HG03378 (cell line): Measurements from ENCODE around the gene NARF.

Experiments
- ATAC-seq: cut with Tn5 transposase; IDR thresholded peaks from one replicate; pipeline ENCODE4 v1.9.1; 2021; ENCODE audit warnings: mild to moderate bottlenecking, moderate library complexity; ENCODE audit not compliant: unreplicated experiment

Gene NARF

DNA sequence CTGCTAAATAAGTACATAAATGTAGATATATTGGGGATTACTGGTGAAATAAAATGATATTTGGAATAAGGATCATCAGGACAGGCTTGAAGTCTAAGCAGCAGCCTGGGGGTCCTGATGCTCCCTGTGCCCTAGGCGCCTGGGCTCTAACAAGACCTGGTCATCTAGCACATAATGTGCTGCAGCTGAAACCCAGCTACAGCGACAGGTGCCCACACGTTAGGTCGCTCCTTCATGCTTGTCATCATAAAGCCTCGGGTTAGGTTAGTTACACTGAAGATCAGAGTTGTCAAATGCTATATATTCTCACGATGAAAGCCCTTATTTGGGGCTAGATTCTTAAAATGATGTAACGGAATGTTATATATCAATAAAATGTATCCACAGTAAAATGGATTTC lies 11.5 kb downstream of the NARF start:
- no peak for ATAC-seq

- no peak for ATAC-seq
Measured at GRCh38 chr17:82474223-82475010, 15.9 kb downstream of the NARF start.

- ATAC-seq, result no peak
Measured at GRCh38 chr17:82475458-82475857, 16.9 kb downstream of the NARF start.

- no peak for ATAC-seq
Measured at GRCh38 chr17:82477934-82478333, 19.4 kb downstream of the NARF start.

GRCh38 chr17:82479602-82480001 lies 21.1 kb downstream of the NARF start:
- ATAC-seq, result no peak

- no peak for ATAC-seq
Measured at GRCh38 chr17:82480318-82480717, 21.8 kb downstream of the NARF start.

- no peak for ATAC-seq
Measured at GRCh38 chr17:82483204-82483660, 24.7 kb downstream of the NARF start.

GRCh38 chr17:82483836-82484235 lies 25.3 kb downstream of the NARF start:
- ATAC-seq, result no peak

- no peak for ATAC-seq
Measured at GRCh38 chr17:82486231-82487094, 27.9 kb downstream of the NARF start.

- ATAC-seq, result no peak
Measured at GRCh38 chr17:82487910-82488309, 29.4 kb downstream of the NARF start.

DNA sequence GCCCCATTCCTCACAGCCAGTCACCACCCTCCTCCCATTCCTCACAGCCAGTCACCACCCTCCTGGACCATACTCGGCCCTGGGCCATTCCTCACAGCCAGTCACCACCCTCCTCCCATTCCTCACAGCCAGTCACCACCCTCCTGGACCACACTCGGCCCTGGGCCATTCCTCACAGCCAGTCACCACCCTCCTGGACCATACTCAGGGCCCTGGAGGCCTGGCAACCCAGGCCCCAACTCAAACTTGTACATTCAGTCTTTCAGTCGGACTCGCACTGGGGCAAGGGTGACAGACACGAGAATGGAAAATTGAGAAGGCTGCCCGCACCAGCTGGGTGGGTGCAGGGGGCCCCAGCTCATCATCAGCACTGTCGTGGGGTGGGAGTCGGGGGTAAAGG lies 30.6 kb downstream of the NARF start:
- ATAC-seq, result no peak

- no peak for ATAC-seq
Measured at GRCh38 chr17:82489851-82490511, 31.4 kb downstream of the NARF start.

DNA sequence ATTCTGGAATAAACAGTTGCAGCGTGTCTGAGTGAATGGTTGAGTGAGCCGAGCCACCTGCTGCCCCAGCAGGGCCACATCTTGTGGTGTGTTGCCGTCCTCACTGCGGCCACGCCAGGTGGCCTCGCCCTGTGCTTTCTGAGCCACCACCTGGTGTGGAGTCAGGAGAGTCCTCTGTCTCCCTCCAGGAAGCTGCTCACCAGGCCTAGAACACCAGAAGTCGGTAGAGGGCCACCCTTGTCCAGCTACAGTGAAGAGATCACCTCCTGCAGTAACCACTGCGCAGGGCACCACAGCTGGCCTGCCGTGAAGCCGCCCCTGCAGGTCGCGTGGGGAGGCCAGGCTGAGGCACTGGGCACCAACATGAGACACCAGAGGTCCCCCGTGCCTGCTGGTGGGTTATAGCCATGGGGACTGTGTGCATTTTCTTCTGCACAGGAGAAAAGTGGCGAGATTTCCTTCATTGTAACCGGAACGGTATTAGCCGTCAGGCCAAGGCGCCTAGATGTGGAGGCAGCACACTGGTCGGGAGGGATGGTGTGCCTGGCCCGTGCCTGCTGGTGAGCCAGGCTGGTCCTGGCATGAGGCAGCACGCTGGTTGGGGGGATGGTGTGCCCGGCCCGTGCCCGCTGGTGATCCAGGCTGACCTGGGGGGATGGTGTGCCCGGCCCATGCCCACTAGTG lies 32.1 kb downstream of the NARF start:
- no peak for ATAC-seq

- no peak for ATAC-seq
Measured at GRCh38 chr17:82491196-82491530, 32.6 kb downstream of the NARF start.

GRCh38 chr17:82491533-82491932 lies 33.0 kb downstream of the NARF start:
- ATAC-seq, result no peak

DNA sequence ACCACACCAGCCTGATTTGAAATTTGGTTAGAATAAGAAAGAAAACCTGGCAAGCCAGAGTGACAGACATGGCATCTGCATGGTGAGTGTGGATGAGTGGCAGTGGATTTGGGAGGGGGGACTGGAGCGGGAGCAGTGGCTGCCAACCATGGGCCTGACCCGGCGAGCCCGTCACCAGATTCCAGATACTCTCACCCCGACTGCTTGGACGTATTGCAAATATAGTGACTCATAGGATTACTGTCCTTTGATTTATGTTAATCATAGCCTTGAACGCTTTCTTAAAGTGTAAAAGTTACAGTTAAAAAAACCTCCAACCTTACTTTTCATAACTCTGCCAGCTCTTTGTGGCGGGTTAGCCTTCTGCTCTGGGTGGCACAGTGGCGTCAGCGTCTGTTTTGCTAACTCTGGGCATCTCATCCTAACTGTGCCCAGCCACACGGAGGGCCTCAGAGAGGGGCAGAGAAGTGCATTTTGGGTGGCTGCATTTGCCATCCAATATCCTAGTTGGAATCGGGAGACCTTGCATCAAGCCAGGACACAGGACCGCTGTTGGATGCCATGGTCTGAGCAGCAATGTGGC lies 34.2 kb downstream of the NARF start:
- no peak for ATAC-seq

DNA sequence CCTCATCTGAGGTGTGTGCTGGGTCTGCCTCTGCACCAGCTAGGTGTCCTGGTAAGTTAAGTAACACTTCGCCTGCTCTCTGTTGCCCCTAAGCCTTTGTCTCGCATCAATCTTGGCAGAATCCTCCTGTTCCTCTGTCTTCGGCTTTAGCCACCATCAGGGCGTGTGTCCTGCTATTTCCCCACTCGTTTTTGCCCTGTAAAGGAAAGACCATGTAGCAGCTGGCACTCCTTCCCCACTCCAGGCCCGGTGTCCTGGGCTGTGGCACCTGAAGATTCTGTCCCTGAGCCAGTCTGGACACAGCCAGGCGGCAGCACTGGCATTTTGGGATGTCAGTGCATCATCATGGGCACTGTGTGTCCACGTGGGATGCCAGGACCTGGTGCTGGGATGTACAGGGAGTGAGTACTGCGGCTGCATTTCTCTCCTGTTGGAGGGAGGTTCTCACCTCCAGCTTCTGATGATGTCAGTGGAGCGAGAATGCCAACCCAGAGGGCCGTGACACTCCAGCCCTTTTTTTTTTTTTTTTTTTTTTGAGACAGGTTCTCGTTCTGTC lies 34.8 kb downstream of the NARF start:
- no peak for ATAC-seq

DNA sequence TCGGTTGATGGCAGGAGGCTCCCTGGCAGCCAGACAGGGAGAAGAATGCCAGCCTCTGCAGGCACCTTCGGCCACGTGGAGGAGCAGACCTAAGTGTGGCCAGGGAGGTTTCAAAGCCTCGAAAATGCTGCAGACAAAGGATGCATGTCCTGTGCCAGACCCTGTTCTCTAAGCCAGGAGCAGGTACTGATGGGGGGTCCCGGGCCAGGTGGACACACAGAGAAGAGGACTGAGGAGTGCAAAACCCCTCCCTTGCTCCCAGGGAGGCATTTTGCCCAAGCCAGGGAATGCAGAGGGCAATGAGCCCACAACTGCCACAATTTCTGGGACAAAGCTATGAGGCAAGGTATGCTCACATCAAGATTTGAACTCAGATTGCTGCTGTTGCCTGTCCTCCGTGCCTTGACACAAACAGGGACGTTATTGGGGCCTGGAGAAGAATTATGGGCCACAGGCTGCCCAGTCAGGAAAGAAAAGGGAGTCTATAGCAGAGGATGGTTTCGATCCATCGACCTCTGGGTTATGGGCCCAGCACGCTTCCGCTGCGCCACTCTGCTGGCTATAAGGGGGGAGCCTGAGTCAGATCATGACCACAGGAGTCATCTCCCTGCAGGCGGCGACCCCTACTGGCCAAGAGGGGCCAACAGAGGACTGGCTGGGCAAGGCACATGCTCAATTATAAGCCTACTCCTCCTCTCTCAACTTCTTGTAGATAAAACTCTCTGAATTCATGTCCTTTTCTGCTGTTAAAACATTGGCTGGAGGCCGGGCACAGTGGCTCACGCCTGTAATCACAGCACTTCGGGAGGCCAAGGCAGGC lies 35.9 kb downstream of the NARF start:
- peak; percentile 42 for ATAC-seq

- no peak for ATAC-seq
Measured at GRCh38 chr17:82495844-82496528, 37.4 kb downstream of the NARF start.
